Duodenal mucosa (tissue), 2 donors: Measurements from ENCODE around the gene SGMS1.
"Not testable (repeated sequence)": the region's sequence is repeated elsewhere in the genome, so short reads cannot be mapped to it uniquely, and the experiment has no call there.

Experiments used
- H3K27ac ChIP-seq: one replicate; pipeline ENCODE4 v1.7.0; 2013; ENCODE audit warnings: low read depth, low read length
- H3K27me3 ChIP-seq, 2 donors: one replicate each; pipeline ENCODE4 v1.7.0; 2013; ENCODE audit warnings: low read length in 2 of 2, control low read depth in 1 of 2; ENCODE audit not compliant: insufficient read depth in 2 of 2, control insufficient read depth in 1 of 2
- H3K36me3 ChIP-seq, 2 donors: one replicate each; pipeline ENCODE4 v1.7.0; 2013; ENCODE audit warnings: low read length in 2 of 2, control low read depth in 1 of 2; ENCODE audit not compliant: insufficient read depth in 2 of 2, control insufficient read depth in 1 of 2
- H3K4me1 ChIP-seq, 2 donors: one replicate each; pipeline ENCODE4 v1.7.0; 2013; ENCODE audit warnings: low read length in 2 of 2, control low read depth in 1 of 2; ENCODE audit not compliant: insufficient read depth in 2 of 2, control insufficient read depth in 1 of 2
- H3K4me3 ChIP-seq, 2 donors: one replicate each; pipeline ENCODE4 v1.7.0; 2013; ENCODE audit warnings: low read length in 2 of 2, low read depth in 1 of 2
- H3K9ac ChIP-seq, 2 donors: one replicate each; pipeline ENCODE4 v1.7.0; 2013; ENCODE audit warnings: low read length in 2 of 2, low read depth in 1 of 2
- H3K9me3 ChIP-seq, 2 donors: one replicate each; pipeline ENCODE4 v1.7.0; 2013; ENCODE audit warnings: low read length in 2 of 2, control low read depth in 1 of 2; ENCODE audit not compliant: control insufficient read depth in 1 of 2

SGMS1 gene

GRCh38 chr10:50551894-50552293, 71.9 kb downstream of the SGMS1 start:
- Histone ChIP-seq H3K4me3 (no peak overlapping the region), H3K4me1 (peaks cover 28 to 38% of the 10 kb centered on the region in 2 donors), H3K27me3 (no peaks in the 10 kb centered on the region), H3K27ac (no peak overlapping the region), H3K36me3 (peaks cover 0 to 3% of the 10 kb centered on the region in 2 donors), H3K9me3 (no peaks in the 10 kb centered on the region), H3K9ac (no peak overlapping the region)

- H3K4me1 ChIP-seq: peaks cover 35 to 41% of the 10 kb centered on the region in 2 donors
- no peak overlapping the region for H3K27ac ChIP-seq
- H3K27me3 ChIP-seq: no peaks in the 10 kb centered on the region
- H3K9me3 ChIP-seq: no peaks in the 10 kb centered on the region
- H3K36me3 ChIP-seq: no peaks in the 10 kb centered on the region
- H3K4me3 ChIP-seq: no peak overlapping the region
- H3K9ac ChIP-seq: no peak overlapping the region
These were observed 73.4 kb downstream of the SGMS1 start for GRCh38 chr10:50550291-50550839.

- H3K27me3 ChIP-seq, H3K4me3 ChIP-seq, H3K9ac ChIP-seq, H3K9me3 ChIP-seq, H3K36me3 ChIP-seq, H3K27ac ChIP-seq: not testable (repeated sequence)
- H3K4me1 ChIP-seq: peaks cover 35 to 40% of the 10 kb centered on the region in 2 donors
These were observed 74.6 kb downstream of the SGMS1 start for GRCh38 chr10:50549186-50549585.

GRCh38 chr10:50548481-50548880, 75.3 kb downstream of the SGMS1 start:
- H3K9me3 ChIP-seq, H3K4me3 ChIP-seq, H3K36me3 ChIP-seq, H3K27me3 ChIP-seq, H3K9ac ChIP-seq, H3K27ac ChIP-seq: not testable (repeated sequence)
- peaks cover 35 to 45% of the 10 kb centered on the region in 2 donors for H3K4me1 ChIP-seq

- not testable (repeated sequence) for H3K9ac ChIP-seq, H3K4me3 ChIP-seq, H3K9me3 ChIP-seq, H3K27me3 ChIP-seq, H3K27ac ChIP-seq, H3K36me3 ChIP-seq
- peaks cover 24 to 35% of the 10 kb centered on the region in 2 donors for H3K4me1 ChIP-seq
These were observed 77.5 kb downstream of the SGMS1 start for GRCh38 chr10:50546287-50546686.

GRCh38 chr10:50545846-50546245, 77.9 kb downstream of the SGMS1 start:
- H3K9me3 ChIP-seq: no peaks in the 10 kb centered on the region

GRCh38 chr10:50544857-50545429, 78.8 kb downstream of the SGMS1 start:
- no peaks in the 10 kb centered on the region for H3K9me3 ChIP-seq
- H3K4me1 ChIP-seq: peaks cover 12 to 30% of the 10 kb centered on the region in 2 donors
- H3K36me3 ChIP-seq: no peaks in the 10 kb centered on the region
- no peaks in the 10 kb centered on the region for H3K27me3 ChIP-seq
- H3K27ac ChIP-seq: no peak overlapping the region
- no peak overlapping the region for H3K9ac ChIP-seq
- H3K4me3 ChIP-seq: no peak overlapping the region

More at GRCh38 chr10:50545846-50546245, 77.9 kb downstream of the SGMS1 start:
- no peak overlapping the region for H3K4me3 ChIP-seq
- H3K9ac ChIP-seq: no peak overlapping the region
- H3K36me3 ChIP-seq: no peaks in the 10 kb centered on the region
- H3K27me3 ChIP-seq: no peaks in the 10 kb centered on the region
- H3K27ac ChIP-seq: no peak overlapping the region
- H3K4me1 ChIP-seq: peaks cover 21 to 31% of the 10 kb centered on the region in 2 donors

GRCh38 chr10:50544095-50544856, 79.5 kb downstream of the SGMS1 start:
- Histone ChIP-seq H3K4me1 (peaks cover 7 to 27% of the 10 kb centered on the region in 2 donors), H3K36me3 (no peaks in the 10 kb centered on the region), H3K4me3 (no peak overlapping the region), H3K9me3 (no peaks in the 10 kb centered on the region), H3K27me3 (no peaks in the 10 kb centered on the region), H3K27ac (no peak overlapping the region), H3K9ac (no peak overlapping the region)

- Histone ChIP-seq H3K4me3 (no peak overlapping the region), H3K9me3 (no peaks in the 10 kb centered on the region), H3K4me1 (peaks cover 15 to 37% of the 10 kb centered on the region in 2 donors), H3K9ac (no peak overlapping the region), H3K27ac (no peak overlapping the region), H3K27me3 (no peaks in the 10 kb centered on the region), H3K36me3 (no peaks in the 10 kb centered on the region)
These were observed 80.9 kb downstream of the SGMS1 start for GRCh38 chr10:50542871-50543270.

GRCh38 chr10:50541921-50542320, 81.8 kb downstream of the SGMS1 start:
- H3K4me1 ChIP-seq: peaks cover 15 to 37% of the 10 kb centered on the region in 2 donors
- H3K27me3 ChIP-seq: no peaks in the 10 kb centered on the region
- H3K4me3 ChIP-seq: no peak overlapping the region

More at GRCh38 chr10:50541921-50542320, 81.8 kb downstream of the SGMS1 start:
- Histone ChIP-seq H3K9ac (no peak overlapping the region), H3K9me3 (no peaks in the 10 kb centered on the region), H3K27ac (no peak overlapping the region), H3K36me3 (no peaks in the 10 kb centered on the region)
